GM18511 (cell line): ENCODE measurements around the gene LSMEM2.
"Not testable (repeated sequence)": the region's sequence is repeated elsewhere in the genome, so short reads cannot be mapped to it uniquely, and the experiment has no call there.

Experiments
- ATAC-seq: cut with Tn5 transposase; IDR thresholded peaks from one replicate; pipeline ENCODE4 v1.9.1; 2021; ENCODE audit warnings: mild to moderate bottlenecking, moderate library complexity; ENCODE audit not compliant: unreplicated experiment

The LSMEM2 gene

DNA sequence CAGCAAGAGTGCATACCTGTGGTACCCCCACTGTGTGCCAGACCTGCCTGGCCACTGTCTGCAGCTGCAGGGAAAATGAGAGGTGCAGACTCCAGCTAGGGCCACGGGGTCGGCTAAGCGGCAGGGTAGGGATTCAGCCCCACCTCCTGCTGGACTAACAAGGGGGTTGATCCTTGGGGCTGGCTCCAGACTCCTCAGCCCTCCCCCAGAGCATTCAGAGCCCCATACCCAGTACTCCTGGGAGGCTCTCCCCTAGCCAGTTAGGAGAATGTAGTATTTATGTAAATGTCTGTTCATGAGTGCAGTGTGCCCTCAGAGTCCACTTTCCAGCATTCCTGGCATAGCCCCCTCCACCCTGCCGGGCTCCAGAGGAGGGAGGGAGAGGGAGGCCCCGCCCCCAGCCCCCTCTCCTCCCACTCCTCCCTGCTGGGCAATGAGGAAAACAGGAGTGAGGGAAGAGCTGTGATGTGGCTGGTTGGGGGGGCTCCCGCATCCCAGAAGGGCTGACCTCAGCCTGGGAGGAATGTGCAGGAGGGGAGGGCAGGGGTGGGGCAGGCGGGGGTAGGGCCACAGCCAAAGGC is 14.4 kb upstream of the LSMEM2 start:
- ATAC-seq: no peak

GRCh38 chr3:50264964-50265485 is 13.9 kb upstream of the LSMEM2 start:
- ATAC-seq: no peak

DNA sequence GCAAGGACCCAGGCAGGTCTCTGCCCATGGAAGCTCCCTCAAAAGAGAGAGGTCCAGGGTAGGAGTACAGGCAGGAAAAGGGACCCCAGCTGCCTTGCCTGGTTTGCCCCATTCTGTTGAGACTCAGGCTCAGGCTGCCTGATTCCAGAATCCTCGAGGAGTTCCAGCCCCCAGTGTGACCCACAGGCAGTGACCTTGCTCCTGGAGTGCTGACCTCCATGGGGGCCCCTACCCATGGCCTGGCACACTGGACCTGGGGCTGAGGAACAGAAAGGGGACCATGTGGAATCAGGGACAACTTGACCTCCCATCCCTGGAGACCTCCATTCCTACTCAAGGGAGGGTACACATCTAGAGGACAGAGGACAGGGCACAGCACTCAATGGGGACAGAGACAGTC is 13.3 kb upstream of the LSMEM2 start:
- ATAC-seq: no peak

GRCh38 chr3:50266017-50266416 is 12.9 kb upstream of the LSMEM2 start:
- ATAC-seq: no peak

DNA sequence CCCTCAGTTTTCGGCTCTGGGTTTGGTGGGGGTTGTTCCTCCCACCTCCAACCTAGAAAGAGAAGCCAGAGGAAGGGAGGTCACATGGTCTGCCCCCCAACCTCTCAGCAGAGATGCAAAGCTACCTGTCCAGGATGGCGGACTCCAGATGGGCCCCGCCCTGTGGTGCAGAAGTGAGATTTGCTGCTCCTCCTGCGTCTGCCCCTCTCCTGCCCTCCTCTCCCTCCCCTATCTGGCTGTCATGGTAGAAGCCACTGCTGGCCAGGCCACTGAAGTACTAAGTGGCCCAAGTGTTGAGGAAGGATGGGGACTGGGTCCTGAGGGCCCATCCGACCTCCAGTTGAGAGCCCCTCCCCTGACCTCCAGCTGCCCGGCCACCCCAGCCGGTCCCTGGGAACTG is 12.1 kb upstream of the LSMEM2 start:
- no peak for ATAC-seq

DNA sequence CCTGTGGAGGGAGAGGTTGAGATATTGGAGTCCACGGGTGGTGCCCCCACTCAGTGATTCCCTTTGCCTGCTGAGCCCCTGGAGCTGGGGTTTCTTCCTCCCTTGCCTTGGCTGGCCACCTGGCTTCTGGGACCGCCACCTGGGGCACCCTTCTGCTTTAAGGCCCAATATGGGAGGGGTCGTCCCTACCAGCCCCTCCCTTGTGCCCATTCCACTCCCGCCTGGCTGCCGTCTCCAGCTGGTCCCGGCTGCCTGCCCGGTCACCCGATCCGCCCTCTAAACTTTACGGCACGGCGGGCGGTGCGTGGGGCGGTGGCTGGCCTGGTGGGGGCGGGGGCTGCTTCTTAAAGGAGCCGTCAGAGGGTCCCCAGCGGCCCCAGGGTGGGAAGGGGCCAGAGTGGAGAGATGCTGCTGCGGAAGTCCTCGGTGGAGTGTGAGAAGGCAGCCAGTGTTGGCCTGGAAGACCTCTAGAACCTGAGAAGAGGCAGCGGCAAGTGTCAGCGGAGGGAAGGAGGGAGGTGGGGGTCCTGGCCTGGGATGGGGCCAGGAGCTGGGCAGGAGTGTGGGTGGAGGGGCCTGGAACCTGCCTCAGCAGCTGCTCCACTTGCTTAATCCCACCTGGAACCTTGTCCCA is 11.5 kb upstream of the LSMEM2 start:
- no peak for ATAC-seq

DNA sequence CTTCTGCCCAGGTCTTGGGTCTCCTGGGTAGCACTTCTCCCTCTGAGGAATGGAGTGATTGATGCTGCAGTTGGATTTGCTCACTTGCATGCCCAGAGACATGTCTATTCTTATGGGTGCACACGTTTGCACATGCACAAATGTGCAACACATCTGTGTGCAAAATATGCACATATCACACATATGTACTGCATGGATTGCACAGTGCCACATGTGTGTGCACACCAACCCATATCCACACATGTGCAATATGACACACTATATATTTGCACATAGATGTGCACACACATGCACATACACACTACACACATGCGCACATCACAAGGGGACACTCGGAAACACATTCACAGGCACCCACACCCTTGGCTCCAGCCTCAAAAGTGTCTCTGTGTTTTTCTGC is 10.6 kb upstream of the LSMEM2 start:
- no peak for ATAC-seq

- no peak for ATAC-seq
Observed at GRCh38 chr3:50268703-50269451, 10.0 kb upstream of the LSMEM2 start, which contains the start of gene SEMA3B. Gene SEMA3B, plus strand, starts transcription at chr3:50269147. Its CDS starts 94 bp downstream, at chr3:50269241.

GRCh38 chr3:50269460-50269859 is 9.4 kb upstream of the LSMEM2 start:
- no peak for ATAC-seq

DNA sequence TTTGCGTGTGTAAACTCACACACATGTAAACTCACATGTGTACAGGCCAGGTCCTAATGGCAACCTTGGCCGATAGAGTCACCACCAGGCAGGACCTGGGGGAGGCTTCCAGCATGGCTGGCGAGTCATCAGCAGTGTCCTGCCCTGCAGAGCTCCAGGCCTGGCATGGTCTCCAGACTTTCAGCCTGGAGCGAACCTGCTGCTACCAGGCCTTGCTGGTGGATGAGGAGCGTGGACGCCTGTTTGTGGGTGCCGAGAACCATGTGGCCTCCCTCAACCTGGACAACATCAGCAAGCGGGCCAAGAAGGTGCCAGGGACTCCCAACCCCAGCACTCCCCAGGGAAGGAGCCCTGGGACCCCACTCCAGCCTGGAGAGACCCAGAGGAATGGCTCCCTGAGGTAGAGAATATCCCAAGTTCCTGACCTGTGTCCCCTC is 8.9 kb upstream of the LSMEM2 start:
- ATAC-seq: no peak

DNA sequence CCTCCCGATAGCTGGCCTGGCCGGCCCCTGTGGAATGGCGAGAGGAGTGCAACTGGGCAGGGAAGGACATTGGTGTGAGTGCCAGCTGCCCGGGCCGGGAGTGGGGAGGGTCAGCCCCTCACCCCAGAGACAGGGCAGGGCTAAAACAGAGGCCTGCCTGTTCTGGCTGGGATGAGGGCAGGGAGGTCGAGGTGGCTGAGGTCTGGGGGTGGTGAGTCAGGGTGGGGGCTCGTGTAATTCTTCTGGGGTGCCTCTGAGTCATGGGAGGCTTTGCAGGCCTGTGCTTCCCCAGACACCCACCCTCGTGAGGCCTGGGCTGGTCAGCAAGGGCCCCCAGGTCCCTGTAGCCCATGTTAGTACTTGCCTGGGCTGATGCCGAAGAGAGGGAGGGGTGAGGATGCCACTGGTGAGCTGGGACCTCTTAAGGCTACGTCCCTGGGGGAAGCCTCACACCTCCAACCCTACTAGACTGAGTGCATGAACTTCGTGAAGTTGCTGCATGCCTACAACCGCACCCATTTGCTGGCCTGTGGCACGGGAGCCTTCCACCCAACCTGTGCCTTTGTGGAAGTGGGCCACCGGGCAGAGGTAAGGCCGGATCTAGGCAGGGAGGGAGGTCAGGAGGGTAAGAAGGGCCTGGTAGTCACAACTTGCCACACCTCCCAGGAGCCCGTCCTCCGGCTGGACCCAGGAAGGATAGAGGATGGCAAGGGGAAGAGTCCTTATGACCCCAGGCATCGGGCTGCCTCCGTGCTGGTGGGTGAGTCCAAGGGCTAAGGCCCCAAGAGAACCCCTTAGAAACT is 8.3 kb upstream of the LSMEM2 start:
- ATAC-seq: no peak

GRCh38 chr3:50271314-50271936 is 7.5 kb upstream of the LSMEM2 start:
- ATAC-seq: no peak

DNA sequence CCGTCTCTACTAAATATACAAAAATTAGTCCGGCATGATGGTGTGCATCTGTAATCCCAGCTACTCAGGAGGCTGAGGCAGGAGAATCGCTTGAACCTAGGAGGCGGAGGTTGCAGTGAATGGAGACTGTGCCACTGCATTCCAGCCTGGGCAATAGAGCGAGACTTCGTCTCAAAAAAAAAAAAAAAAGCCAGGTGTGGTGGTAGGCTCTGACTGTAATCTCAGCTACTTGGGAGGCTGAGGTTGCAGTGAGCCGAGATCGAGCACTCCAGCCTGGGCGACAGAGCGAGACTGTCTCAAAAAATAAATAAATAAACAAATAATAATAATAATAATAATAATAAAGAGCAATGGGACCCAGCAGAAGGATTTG is 6.4 kb upstream of the LSMEM2 start:
- ATAC-seq: not testable (repeated sequence)

GRCh38 chr3:50272911-50273688 is 5.8 kb upstream of the LSMEM2 start:
- peak; percentile 91 for ATAC-seq

- ATAC-seq: no peak
Observed at GRCh38 chr3:50273689-50274065, 5.2 kb upstream of the LSMEM2 start.

DNA sequence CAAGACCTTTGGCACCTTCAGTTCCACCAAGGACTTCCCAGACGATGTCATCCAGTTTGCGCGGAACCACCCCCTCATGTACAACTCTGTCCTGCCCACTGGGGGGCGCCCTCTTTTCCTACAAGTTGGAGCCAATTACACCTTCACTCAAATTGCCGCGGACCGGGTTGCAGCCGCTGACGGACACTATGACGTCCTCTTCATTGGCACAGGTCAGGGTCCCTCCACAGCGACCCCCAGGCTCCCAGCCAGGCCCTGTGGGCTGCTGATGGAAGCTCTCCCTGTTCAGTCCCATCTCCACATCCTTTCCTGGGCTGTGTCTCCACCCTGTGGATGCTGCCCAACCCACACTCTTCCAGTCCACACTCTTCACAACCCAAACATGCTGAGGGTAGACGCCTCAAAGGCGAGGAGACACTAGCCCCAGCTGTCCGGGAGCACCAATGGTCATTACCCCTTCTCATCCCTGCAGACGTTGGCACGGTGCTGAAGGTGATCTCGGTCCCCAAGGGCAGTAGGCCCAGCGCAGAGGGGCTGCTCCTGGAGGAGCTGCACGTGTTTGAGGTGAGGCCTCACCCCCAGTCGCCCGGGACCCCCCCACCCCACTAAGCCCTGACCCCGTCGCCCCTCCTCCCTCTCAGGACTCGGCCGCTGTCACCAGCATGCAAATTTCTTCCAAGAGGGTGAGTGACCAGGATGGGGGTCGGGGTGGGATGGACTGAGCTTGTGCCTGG is 4.3 kb upstream of the LSMEM2 start:
- ATAC-seq: no peak

GRCh38 chr3:50275141-50275995 is 3.5 kb upstream of the LSMEM2 start:
- ATAC-seq: no peak

- no peak for ATAC-seq
Observed at GRCh38 chr3:50275996-50276761, 2.7 kb upstream of the LSMEM2 start.
